NT2/D1 (cell line): ENCODE data around the gene CNTLN.

Experiments used
- YY1 ChIP-seq: IDR thresholded peaks from 2 replicates; pipeline ENCODE4 v1.6.1; 2011; ENCODE audit not compliant: insufficient read length, insufficient read depth
- ZNF274 ChIP-seq: IDR thresholded peaks from 2 replicates; pipeline ENCODE4 v1.6.1; 2011; ENCODE audit warnings: mild to moderate bottlenecking, low read depth, low read length

DNA sequence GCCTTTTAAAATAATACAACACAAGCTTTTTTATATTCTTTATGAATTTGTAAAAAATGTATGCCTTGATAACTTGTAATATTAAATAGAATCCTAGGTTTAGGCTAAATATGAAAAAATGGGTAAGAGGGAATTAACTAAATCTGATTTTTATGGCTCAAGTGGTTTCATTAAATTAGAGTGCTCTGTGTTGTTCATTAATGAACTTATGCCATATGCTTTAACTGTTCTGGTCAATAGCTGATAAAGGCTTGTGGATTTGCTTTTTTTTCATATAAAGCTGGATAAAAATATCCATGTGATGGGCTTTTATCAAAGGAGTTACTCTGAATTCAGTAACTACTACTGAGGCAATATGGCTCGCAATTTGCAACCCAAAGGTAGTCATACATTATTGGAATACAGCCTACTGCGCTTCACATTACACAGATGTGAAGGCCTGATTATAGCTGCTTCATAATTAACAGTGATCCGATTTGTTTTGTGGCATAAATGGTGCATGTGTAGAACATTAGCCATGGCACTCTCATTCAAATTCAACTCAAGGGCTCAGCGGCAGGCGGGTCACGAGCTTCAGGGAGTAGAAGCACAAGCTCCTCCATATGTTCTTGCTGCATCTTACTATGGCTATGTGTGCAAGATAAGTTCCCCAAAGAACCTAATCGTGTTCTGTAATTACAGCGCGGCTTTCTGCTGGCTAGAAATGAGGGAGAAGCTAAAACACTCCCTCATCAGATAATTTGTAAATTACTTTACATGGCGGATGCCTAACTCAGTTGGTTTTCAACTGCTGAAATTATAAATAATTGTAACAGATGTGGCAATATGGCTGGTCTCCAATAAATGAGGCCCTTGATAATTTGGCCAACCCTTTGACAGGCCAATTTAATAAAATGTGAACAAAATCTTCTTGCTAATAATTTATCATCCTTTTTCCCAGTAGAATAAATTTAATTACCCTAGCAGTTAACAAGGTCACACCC, 188.3 kb downstream of the CNTLN start:
- TF ChIP-seq YY1 (no peak), ZNF274 (no peak)
